AG09319 (cell line): Measurements from ENCODE around the gene ARHGAP15.

Source experiments
- DNase-seq: peaks from one replicate; pipeline ENCODE4 v3.0.0-alpha.2; 2010; ENCODE audit warnings: low read depth; ENCODE audit errors: extremely low read depth
- CTCF ChIP-seq: IDR thresholded peaks from 2 replicates; pipeline ENCODE4 v1.5.1; 2011; ENCODE audit warnings: low read depth, mild to moderate bottlenecking, inconsistent platforms, low read length, moderate library complexity

The ARHGAP15 gene

GRCh38 chr2:143313861-143314260 lies 184.6 kb downstream of the ARHGAP15 start:
- no peak for TF ChIP-seq CTCF

DNA sequence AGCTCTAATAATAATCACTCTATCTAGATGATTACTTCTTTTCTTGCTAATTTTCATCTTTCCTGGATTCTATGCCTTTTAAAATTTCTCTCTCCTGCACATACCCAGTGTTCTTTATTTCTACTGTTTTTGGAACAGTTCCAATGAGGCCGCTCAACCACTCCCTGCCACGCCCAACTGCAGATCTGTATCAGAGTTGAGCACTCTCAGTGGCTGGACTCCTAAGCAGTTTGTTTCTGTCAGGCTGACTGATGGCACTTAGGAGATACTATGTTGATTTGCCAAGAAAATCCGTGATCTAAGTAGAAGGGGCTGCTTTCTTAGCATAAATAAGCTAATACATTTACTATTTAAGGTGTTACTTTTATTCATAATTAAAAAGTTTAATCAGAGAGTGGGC lies 192.8 kb downstream of the ARHGAP15 start:
- no peak for TF ChIP-seq CTCF
- DNase-seq: no peak

More at GRCh38 chr2:143313861-143314260, 184.6 kb downstream of the ARHGAP15 start:
- DNase-seq: no peak

- DNase-seq: no peak
- no peak for TF ChIP-seq CTCF
Observed at GRCh38 chr2:143329288-143329687, 200.1 kb downstream of the ARHGAP15 start.

DNA sequence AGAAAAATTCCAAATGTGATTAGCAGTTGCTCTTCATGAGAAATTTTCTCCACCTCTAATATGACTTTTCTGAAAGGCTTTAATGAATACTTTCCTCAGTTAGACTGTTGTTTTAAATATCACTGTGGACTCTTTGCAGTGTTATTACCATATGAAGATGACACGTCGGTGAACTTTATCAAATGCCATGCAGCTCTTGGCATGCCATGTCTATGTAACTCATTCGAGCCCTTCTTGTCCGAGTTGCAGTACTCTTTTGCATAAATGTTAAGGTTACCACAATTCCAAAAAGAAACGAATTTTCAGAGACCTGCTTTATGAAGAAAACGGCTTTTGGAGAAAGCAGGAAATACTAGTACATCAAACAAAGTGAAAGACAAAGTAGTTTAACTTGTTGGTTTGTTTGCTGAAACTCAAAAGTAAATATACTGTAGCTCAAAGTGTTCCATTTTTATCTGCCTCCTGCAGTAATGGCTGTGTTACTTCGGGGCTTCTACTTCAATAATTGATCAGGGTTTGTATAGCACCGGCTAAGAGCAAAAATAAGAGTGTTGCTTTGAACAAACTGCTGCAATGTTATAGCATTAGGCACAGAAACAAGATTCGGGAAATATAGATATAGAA lies 204.1 kb downstream of the ARHGAP15 start:
- no peak for TF ChIP-seq CTCF
- no peak for DNase-seq

- no peak for DNase-seq
- TF ChIP-seq CTCF: no peak
Observed at GRCh38 chr2:143333847-143334246, 204.6 kb downstream of the ARHGAP15 start.

GRCh38 chr2:143334837-143335236 lies 205.6 kb downstream of the ARHGAP15 start:
- no peak for TF ChIP-seq CTCF
- DNase-seq: no peak

GRCh38 chr2:143336719-143337210 lies 207.5 kb downstream of the ARHGAP15 start:
- TF ChIP-seq CTCF: no peak
- DNase-seq: no peak
